HL-60 (cell line): ENCODE measurements around the gene DNMT3L.

Experiments
- CTCF ChIP-seq: IDR thresholded peaks from one replicate; pipeline ENCODE4 v1.5.1; 2011; ENCODE audit warnings: low read length, control low read depth, inconsistent platforms; ENCODE audit not compliant: insufficient read depth
- GABPA ChIP-seq: IDR thresholded peaks from 2 replicates; pipeline ENCODE4 v1.6.1; 2012; ENCODE audit warnings: low read depth
- REST ChIP-seq: IDR thresholded peaks from 2 replicates; pipeline ENCODE4 v1.6.1; 2012; ENCODE audit warnings: low read depth; ENCODE audit not compliant: insufficient replicate concordance
- SPI1 ChIP-seq: IDR thresholded peaks from 2 replicates; pipeline ENCODE4 v1.6.1; 2012; ENCODE audit warnings: low read depth, mild to moderate bottlenecking, borderline replicate concordance

- TF ChIP-seq CTCF (no peak), GABPA (no peak), SPI1 (no peak), REST (no peak)
Observed at GRCh38 chr21:44288251-44289110, 26.8 kb upstream of the DNMT3L start.
